ES-I3 (cell line): ENCODE data around the gene CACFD1.

Experiments used
- H3K36me3 ChIP-seq: 2 replicates; pipeline ENCODE4 v1.6.1; 2013; ENCODE audit warnings: mild to moderate bottlenecking, low read length, control low read depth, moderate library complexity; ENCODE audit not compliant: insufficient read depth
- H3K4me1 ChIP-seq: 2 replicates; pipeline ENCODE4 v1.6.1; 2013; ENCODE audit warnings: mild to moderate bottlenecking, control low read depth, low read length; ENCODE audit not compliant: insufficient read depth
- H3K9ac ChIP-seq: 2 replicates; pipeline ENCODE4 v1.6.1; 2013; ENCODE audit warnings: low read depth, mild to moderate bottlenecking, low read length, moderate library complexity
- H3K9me3 ChIP-seq: 2 replicates; pipeline ENCODE4 v1.6.1; 2013; ENCODE audit warnings: mild to moderate bottlenecking, low read length, moderate library complexity; ENCODE audit not compliant: control insufficient read depth, insufficient read depth

Gene CACFD1

GRCh38 chr9:133499892-133500270 is 40.1 kb downstream of the CACFD1 start:
- no peaks in the 10 kb centered on the region for H3K36me3 ChIP-seq
- H3K9ac ChIP-seq: no peak overlapping the region
- H3K4me1 ChIP-seq: no peaks in the 10 kb centered on the region
- peaks cover 6% of the 10 kb centered on the region for H3K9me3 ChIP-seq

- H3K4me1 ChIP-seq: no peaks in the 10 kb centered on the region
- no peak overlapping the region for H3K9ac ChIP-seq
- no peaks in the 10 kb centered on the region for H3K36me3 ChIP-seq
- peaks cover 6% of the 10 kb centered on the region for H3K9me3 ChIP-seq
These were observed 42.3 kb downstream of the CACFD1 start for GRCh38 chr9:133502112-133502511.

GRCh38 chr9:133505186-133505830 is 45.5 kb downstream of the CACFD1 start:
- Histone ChIP-seq H3K9me3 (peaks cover 6% of the 10 kb centered on the region), H3K9ac (no peak overlapping the region), H3K36me3 (no peaks in the 10 kb centered on the region), H3K4me1 (peaks cover 12% of the 10 kb centered on the region)

GRCh38 chr9:133505901-133506652 is 46.3 kb downstream of the CACFD1 start:
- H3K9ac ChIP-seq: no peak overlapping the region
- peaks cover 6% of the 10 kb centered on the region for H3K9me3 ChIP-seq
- peaks cover 12% of the 10 kb centered on the region for H3K4me1 ChIP-seq
- H3K36me3 ChIP-seq: no peaks in the 10 kb centered on the region

- H3K9ac ChIP-seq: no peak overlapping the region
- H3K9me3 ChIP-seq: peaks cover 6% of the 10 kb centered on the region
- H3K4me1 ChIP-seq: peaks cover 12% of the 10 kb centered on the region
- no peaks in the 10 kb centered on the region for H3K36me3 ChIP-seq
These were observed 46.9 kb downstream of the CACFD1 start for GRCh38 chr9:133506653-133507038.

GRCh38 chr9:133507246-133507965 is 47.6 kb downstream of the CACFD1 start:
- Histone ChIP-seq H3K9ac (no peak overlapping the region), H3K36me3 (no peaks in the 10 kb centered on the region)

GRCh38 chr9:133508046-133508445 is 48.3 kb downstream of the CACFD1 start:
- peaks cover 12% of the 10 kb centered on the region for H3K4me1 ChIP-seq
- no peak overlapping the region for H3K9ac ChIP-seq
- no peaks in the 10 kb centered on the region for H3K36me3 ChIP-seq
- no peaks in the 10 kb centered on the region for H3K9me3 ChIP-seq

More at GRCh38 chr9:133507246-133507965, 47.6 kb downstream of the CACFD1 start:
- Histone ChIP-seq H3K9me3 (no peaks in the 10 kb centered on the region), H3K4me1 (peaks cover 12% of the 10 kb centered on the region)

GRCh38 chr9:133509179-133510083 is 49.7 kb downstream of the CACFD1 start:
- H3K9me3 ChIP-seq: no peaks in the 10 kb centered on the region
- H3K4me1 ChIP-seq: peaks cover 12% of the 10 kb centered on the region
- peak overlapping the region; percentile 21; the same call in 1 of the 2 replicates for H3K9ac ChIP-seq
- no peaks in the 10 kb centered on the region for H3K36me3 ChIP-seq

- Histone ChIP-seq H3K36me3 (no peaks in the 10 kb centered on the region), H3K4me1 (peaks cover 12% of the 10 kb centered on the region), H3K9ac (no peak overlapping the region), H3K9me3 (no peaks in the 10 kb centered on the region)
These were observed 51.2 kb downstream of the CACFD1 start for GRCh38 chr9:133510926-133511505.

GRCh38 chr9:133511607-133512006 is 51.8 kb downstream of the CACFD1 start:
- Histone ChIP-seq H3K4me1 (peaks cover 12% of the 10 kb centered on the region), H3K9me3 (no peaks in the 10 kb centered on the region), H3K36me3 (no peaks in the 10 kb centered on the region), H3K9ac (no peak overlapping the region)

GRCh38 chr9:133512253-133513213 is 52.8 kb downstream of the CACFD1 start:
- no peak overlapping the region for H3K9ac ChIP-seq
- no peaks in the 10 kb centered on the region for H3K9me3 ChIP-seq
- no peaks in the 10 kb centered on the region for H3K36me3 ChIP-seq
- peaks cover 12% of the 10 kb centered on the region for H3K4me1 ChIP-seq

- Histone ChIP-seq H3K36me3 (no peaks in the 10 kb centered on the region), H3K9me3 (no peaks in the 10 kb centered on the region), H3K4me1 (peaks cover 12% of the 10 kb centered on the region), H3K9ac (no peak overlapping the region)
These were observed 53.7 kb downstream of the CACFD1 start for GRCh38 chr9:133513214-133514100.
